HepG2 (cell line): ENCODE measurements around the gene RMI2.

Experiments
- CEBPB ChIP-seq: IDR thresholded peaks from 2 replicates; pipeline ENCODE4 v1.6.1; 2011; ENCODE audit warnings: low read depth, low read length, improper control_type of control experiment, borderline replicate concordance
- PITX1 ChIP-seq: sonication (generic); formaldehyde crosslinking; IDR thresholded peaks from 2 replicates; pipeline ENCODE4 v1.5.1; 2020; ENCODE audit warnings: mild to moderate bottlenecking, missing genetic modification reagents
- POLR2A ChIP-seq, 2 experiments: IDR thresholded peaks; 2 replicates each; pipeline ENCODE4 v1.6.1; 2011; ENCODE audit warnings: low read depth in 2 of 2, low read length in 2 of 2, mild to moderate bottlenecking in 1 of 2, moderate library complexity in 1 of 2; ENCODE audit not compliant: insufficient read depth in 1 of 2
- ZNF274 ChIP-seq: sonication (generic); formaldehyde crosslinking; IDR thresholded peaks from 2 replicates; pipeline ENCODE4 v1.5.1; 2020; ENCODE audit warnings: mild to moderate bottlenecking, missing genetic modification reagents
- ZNF451 ChIP-seq: sonication (generic); formaldehyde crosslinking; IDR thresholded peaks from 2 replicates; pipeline ENCODE4 v1.5.0; 2020; ENCODE audit warnings: mild to moderate bottlenecking, missing genetic modification reagents
- ZNF782 ChIP-seq: sonication (generic); formaldehyde crosslinking; IDR thresholded peaks from 2 replicates; pipeline ENCODE4 v1.4.0; 2020; ENCODE audit warnings: missing genetic modification reagents, mild to moderate bottlenecking, borderline replicate concordance

GRCh38 chr16:11333702-11334101 lies 11.6 kb upstream of the RMI2 start:
- TF ChIP-seq POLR2A (IDR thresholded peaks at IDR 0.05; ENCODE audit: insufficient read depth in 1 of 2, low read depth in 2 of 2, low read length in 2 of 2) (no peak), CEBPB (no peak), ZNF451 (CRISPR knock-in tag) (no peak), ZNF274 (CRISPR knock-in tag) (no peak), PITX1 (no peak), ZNF782 (CRISPR knock-in tag) (no peak)
